ENCODE data around the gene CFP.

Gene CFP

DNA sequence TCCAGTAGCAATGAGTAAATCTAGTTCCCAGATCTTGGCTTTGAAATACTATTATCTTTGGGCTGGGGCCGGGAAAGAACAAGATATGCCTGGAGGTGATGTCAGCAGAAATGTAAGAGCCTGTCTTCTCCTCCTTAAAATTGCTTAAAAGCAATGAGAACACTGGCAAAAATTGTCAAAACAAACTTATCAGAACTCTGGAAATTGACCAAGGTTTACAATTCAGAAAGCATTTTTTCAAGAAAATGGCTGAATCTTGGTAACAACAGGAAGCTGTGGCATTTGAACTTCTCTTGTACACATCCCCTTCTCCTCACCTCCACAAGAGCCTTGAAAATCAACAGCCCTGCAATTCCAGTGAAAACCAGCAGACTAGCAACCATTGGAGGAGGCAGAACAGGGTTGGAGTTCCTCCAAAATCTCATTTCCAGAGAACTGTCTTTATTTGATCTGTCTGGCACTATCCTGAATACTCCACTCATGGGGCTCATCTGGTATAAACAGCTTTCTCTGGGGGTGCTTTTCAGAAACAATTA is 33.9 kb downstream of the CFP start:
- no peak for TF ChIP-seq GATA2 (IDR thresholded peaks at IDR 0.05; ENCODE audit: low read depth, low read length)
- TF ChIP-seq GATA3 (IDR thresholded peaks at IDR 0.05; ENCODE audit: low read depth, low read length) = no peak

DNA sequence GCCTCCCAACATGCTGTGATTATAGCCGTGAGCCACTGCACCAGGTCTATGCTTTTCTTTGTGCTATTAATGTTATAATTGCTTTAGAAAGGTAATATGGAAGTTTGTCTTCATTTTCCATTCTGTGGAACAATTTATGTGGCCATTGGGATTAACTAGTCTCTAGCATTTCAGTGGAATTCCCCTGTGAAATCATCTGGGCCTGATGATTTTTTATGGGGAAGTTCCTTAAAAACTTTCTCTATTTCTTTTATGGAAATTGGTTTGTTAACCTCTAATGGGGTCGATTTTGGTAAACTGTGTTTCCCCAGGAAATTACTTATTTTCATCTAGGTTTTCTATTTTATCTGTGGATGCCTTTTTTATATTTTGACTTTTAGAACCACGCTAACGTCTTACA is 36.2 kb downstream of the CFP start:
- TF ChIP-seq GATA3 (IDR thresholded peaks at IDR 0.05; ENCODE audit: low read depth, low read length) (no peak), GATA2 (IDR thresholded peaks at IDR 0.05; ENCODE audit: low read depth, low read length) (no peak)

DNA sequence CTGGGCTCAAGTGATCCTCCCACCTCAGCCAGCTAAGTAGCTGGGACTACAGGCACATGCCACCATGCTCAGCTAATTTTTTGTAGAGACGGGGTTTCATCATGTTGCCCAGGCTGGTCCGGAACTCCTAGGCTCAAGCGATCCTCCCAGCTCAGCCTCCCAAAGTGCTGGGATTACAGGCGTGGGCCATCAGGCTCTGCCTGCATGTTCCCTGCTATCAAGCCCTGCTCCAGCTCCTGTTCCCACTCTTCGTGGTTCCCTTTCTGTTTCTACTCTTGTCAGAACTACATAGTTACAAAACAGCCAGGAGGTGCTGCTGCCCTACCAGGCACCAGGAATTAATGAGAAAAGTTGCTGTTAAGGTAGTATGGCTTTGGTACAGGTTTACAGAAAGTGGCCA is 38.7 kb downstream of the CFP start:
- TF ChIP-seq GATA3 (IDR thresholded peaks at IDR 0.05; ENCODE audit: low read depth, low read length) = no peak
- TF ChIP-seq GATA2 (IDR thresholded peaks at IDR 0.05; ENCODE audit: low read depth, low read length) = no peak

DNA sequence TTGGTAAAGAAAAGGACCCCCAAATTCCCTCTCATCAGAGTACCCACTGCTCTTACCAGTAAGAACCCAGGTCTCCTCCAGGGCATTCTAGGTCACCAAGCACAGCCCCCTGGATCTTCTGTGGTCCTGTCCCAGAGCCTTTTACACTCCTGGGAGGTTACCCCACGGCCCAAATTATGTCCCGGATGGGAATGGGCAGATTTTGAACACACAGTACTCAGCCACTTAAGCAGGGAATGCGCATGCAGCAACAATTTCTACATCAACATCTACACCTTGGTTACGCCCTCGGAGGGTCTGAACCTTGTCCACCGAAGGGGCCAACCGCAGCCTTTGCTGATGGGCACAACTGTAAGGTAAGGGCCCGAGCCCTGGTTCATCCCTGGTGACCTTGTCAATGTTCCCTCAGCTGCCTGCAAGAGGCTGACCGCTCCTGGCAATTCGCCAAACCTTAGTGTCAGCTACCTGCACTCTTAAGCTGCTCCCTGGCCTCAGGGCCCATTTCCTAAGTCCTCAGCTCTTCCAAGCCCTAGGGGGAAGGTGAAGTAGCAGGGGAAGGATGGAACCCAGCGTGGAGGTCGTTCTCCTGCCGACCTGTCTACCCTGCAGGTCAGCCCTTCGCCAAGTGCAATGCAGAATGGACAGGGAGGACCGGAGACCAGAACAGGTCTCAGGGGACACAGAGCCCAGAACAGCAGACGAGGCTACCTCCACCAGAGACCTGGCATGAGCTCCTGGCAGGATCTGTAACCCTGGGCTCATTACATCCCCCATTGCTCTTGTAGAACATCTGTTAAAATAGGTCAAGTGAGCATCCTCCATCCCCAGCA is 41.6 kb downstream of the CFP start:
- TF ChIP-seq GATA3 (IDR thresholded peaks at IDR 0.05; ENCODE audit: low read depth, low read length) = no peak
- TF ChIP-seq GATA2 (IDR thresholded peaks at IDR 0.05; ENCODE audit: low read depth, low read length) = no peak

DNA sequence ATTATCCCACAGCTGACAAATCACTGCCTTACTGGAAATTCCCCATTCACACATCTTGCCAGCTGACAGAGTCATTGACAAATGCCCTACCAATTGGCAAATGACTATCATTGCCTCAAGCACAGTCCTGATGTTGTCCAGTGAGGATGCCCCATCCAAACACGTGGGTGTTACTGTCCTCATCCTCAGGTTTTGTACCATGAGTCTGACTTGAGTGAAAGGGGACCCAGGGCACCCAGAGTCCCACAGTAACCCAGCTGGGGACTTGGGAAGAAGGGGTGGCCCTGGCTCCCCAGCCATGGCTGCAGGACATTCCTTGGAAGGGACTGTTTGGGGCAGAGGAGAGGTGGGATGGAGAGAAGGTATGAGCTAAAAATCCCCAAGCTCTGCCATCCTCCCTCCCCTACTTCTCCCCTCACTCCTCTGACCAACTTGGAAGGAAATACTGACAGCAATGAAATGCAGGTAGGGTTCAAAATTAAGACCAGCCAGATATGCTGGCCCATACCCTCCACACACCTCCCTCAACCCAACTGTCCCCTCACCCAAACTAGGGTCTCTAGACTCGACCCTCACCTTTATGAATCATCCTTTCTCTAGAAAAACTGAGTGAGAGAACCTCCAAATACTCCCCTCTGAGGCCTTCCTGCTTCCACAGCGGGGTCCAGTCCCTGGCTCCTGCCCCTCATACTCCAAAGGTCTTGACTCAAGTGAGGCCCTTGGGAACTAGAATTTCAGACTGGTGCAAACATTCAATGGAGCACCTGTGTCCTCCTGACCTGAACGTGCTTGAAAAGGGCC is 42.4 kb downstream of the CFP start:
- TF ChIP-seq GATA2 (IDR thresholded peaks at IDR 0.05; ENCODE audit: low read depth, low read length) = no peak
- TF ChIP-seq GATA3 (IDR thresholded peaks at IDR 0.05; ENCODE audit: low read depth, low read length) = no peak

DNA sequence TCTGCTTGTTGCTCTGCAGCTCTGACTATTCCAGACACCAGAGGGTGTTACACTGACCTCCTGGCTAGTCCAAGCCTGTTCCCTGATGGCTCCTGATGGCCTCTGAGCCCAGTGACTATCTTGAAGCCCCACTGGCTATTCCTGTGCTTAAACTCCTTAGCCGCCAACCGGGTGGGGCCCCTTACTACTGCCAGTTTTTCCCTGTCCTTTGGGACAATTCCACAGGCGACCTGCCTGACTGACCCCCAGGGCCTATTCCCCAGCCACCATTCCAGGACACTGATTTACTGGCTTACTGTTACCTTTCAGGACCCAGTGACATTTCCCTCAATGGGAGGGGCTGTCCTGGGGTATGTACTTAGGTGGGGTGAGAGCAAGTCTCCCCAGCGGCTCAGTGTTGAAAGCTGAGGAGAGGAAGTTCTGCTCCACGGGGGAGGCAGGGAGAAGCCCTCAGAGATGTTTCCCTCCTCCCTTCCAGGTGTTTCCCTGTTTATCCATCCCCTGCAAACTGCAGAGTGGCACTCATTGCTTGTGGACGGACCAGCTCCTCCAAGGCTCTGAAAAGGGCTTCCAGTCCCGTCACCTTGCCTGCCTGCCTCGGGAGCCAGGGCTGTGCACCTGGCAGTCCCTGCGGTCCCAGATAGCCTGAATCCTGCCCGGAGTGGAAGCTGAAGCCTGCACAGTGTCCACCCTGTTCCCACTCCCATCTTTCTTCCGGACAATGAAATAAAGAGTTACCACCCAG is 43.5 kb downstream of the CFP start:
- TF ChIP-seq GATA2 (IDR thresholded peaks at IDR 0.05; ENCODE audit: low read depth, low read length) (no peak), GATA3 (IDR thresholded peaks at IDR 0.05; ENCODE audit: low read depth, low read length) (no peak)

DNA sequence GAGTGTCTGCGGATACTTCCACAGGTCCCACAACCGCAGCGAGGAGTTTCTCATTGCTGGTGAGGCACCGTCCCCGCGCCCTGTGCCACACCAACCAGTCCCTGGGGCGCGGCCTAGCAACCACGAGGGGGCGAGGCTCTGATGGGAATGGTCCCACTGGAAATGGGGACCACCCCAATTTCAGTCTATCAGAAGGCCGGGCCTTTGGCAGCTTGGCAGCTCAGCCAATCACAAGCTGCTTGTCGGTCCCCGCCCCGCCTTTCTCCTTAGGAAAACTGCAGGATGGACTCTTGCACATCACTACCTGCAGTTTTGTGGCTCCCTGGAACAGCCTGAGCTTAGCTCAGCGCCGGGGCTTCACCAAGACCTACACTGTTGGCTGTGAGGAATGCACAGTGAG is 44.5 kb downstream of the CFP start:
- no peak for TF ChIP-seq GATA2 (IDR thresholded peaks at IDR 0.05; ENCODE audit: low read depth, low read length)
- TF ChIP-seq GATA3 (IDR thresholded peaks at IDR 0.05; ENCODE audit: low read depth, low read length) = no peak

DNA sequence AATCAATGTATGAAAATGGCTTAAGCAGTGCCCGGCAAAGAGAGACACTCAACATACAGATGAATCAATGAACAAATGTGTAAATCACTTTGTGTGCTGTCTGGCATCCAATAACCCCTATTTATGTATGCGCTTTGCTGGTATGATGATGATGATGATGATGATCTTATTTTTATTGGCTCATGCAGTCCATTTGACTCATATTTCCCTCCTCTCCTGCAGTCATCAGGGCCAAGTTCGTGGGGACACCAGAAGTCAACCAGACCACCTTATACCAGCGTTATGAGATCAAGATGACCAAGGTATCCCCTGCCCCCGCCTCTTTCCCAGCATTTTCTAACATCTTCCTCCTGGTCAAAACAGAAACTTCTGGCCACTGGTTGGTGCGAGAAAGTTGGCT is 45.0 kb downstream of the CFP start:
- TF ChIP-seq GATA2 (IDR thresholded peaks at IDR 0.05; ENCODE audit: low read depth, low read length) = no peak
- TF ChIP-seq GATA3 (IDR thresholded peaks at IDR 0.05; ENCODE audit: low read depth, low read length) = no peak

DNA sequence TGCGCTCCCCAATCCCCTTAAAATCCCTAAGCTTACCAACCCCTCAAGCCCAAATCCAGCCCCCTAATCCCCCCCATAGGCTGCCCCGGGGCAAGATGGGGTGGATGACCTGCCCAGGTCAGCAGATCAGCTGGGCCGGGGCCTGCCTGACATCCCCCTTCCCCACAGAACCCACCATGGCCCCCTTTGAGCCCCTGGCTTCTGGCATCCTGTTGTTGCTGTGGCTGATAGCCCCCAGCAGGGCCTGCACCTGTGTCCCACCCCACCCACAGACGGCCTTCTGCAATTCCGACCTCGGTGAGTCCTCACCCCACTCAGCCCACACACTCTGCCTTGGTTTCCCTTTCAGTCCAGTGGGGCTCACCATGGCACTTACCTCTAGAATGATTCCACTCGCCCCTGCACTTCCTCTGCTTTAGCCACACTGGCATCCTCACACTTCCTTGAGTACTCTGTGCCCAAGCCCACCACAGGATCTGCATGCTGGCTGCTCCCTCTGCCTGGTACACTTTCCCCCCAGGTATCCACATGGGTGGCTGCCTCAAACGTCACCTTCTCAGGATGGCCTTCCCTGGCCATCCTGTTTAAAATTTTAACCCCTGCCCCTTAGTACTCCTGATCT is 46.4 kb downstream of the CFP start:
- TF ChIP-seq GATA3 (IDR thresholded peaks at IDR 0.05; ENCODE audit: low read depth, low read length) (no peak), GATA2 (IDR thresholded peaks at IDR 0.05; ENCODE audit: low read depth, low read length) (no peak)

DNA sequence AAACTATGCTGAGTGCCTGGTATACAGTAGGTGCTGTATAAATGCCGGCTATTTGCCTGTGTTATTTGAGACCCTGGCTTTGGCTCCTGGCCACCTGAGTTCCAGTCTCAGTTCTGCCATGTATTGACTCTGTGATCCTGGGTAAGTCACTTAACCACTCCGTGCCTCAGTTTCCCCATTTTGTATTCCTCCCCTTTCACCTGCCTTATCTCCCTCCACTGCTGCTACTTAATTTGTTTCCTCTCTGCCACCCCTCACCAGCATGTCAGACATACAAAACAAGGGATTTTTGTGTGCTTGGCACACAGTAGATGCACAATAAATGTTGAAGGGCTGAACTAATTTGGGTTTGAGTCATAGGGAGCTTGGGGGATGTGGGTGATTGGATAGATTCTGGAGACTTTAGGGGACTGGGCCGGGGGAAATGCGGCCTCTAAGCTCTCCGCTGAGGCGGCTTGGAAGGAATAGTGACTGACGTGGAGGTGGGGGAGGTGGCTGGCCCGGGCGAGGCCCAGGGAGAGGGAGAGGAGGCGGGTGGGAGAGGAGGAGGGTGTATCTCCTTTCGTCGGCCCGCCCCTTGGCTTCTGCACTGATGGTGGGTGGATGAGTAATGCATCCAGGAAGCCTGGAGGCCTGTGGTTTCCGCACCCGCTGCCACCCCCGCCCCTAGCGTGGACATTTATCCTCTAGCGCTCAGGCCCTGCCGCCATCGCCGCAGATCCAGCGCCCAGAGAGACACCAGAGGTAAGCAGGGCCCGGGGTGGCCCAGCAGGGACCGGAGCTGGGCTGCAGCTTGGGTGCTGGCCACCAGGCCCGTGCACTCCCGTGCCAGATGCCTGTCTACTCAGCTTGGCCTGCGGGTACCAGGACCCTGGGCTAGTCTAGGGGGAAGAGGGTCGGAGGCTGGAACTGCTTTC is 47.7 kb downstream of the CFP start, which contains the start of gene TIMP1:
TIMP1 (plus strand) TSS at position 706 of the 917 bp plus-strand sequence. CDS start 980 bp downstream, outside the sequence.
- TF ChIP-seq GATA3 (IDR thresholded peaks at IDR 0.05; ENCODE audit: low read depth, low read length) = no peak
- TF ChIP-seq GATA2 (IDR thresholded peaks at IDR 0.05; ENCODE audit: low read depth, low read length) = no peak

DNA sequence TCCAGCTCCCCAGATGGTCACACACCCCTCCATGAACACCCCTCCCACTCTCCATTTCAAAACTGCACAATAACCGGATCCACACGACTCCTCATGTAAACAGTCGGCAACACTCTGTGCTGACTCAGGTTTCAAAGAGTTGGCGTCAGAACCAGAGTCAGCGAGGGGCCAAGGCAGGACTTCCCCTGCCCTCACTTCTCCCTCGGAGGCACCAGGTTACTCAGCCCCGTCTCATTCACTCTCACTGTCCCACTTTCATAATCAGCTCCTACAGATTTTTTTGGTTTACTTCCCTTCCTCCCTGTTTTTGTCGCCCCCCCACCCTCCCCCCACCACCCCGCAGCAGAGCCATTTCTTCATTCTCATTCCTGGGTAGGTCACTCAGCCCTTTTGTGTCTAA is 50.2 kb downstream of the CFP start:
- no peak for TF ChIP-seq GATA3 (IDR thresholded peaks at IDR 0.05; ENCODE audit: low read depth, low read length)
- TF ChIP-seq GATA2 (IDR thresholded peaks at IDR 0.05; ENCODE audit: low read depth, low read length) = no peak

DNA sequence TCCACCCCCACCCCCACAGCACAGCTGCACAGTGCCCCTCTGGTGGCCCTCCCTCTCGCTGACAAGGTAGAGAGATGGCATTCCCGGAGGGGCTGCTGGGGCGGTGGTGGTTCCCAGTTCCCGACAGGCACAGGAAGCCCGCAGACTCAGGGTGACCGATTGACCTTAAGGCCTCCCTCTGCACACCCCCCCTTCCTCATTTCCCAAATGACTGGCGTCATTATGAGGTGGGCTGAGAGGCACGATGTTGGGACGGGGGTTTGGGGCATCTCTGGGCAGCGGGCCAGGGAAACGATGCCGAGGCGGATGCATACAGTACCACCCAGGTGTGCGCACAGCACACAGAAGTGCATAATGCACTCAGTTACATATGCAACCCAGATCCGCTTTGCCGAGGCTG is 51.0 kb downstream of the CFP start:
- TF ChIP-seq GATA2 (IDR thresholded peaks at IDR 0.05; ENCODE audit: low read depth, low read length) = no peak
- no peak for TF ChIP-seq GATA3 (IDR thresholded peaks at IDR 0.05; ENCODE audit: low read depth, low read length)
